Tongue (tissue), 2 donors: ENCODE results near the gene MELTF. TPM values are rescaled to one million over a fixed set of nuclear protein-coding genes. Genes with fewer than 3 reads are reported as not detected.

Source experiments
- DNase-seq: peaks from one replicate; pipeline ENCODE4 v3.0.0-alpha.2; 2015
- total RNA-seq: library from RNA; depleted of rRNA; stranded (reverse); fragments of >200 nt; gene quantifications from one replicate; pipeline ENCODE4 v1.2.3, GENCODE V29; 2014

The MELTF gene
- total RNA-seq, 1 donor from 2014 or later = 6.6 TPM

GRCh38 chr3:196994056-196994455, 35.6 kb downstream of the MELTF start:
- no peak for DNase-seq

GRCh38 chr3:196992461-196993065, 37.1 kb downstream of the MELTF start:
- no peak for DNase-seq

GRCh38 chr3:196991581-196992460, 37.8 kb downstream of the MELTF start:
- DNase-seq = peak; percentile 54

- DNase-seq = no peak
Measured at GRCh38 chr3:196990601-196991007, 39.0 kb downstream of the MELTF start.

GRCh38 chr3:196989721-196990262, 39.8 kb downstream of the MELTF start:
- no peak for DNase-seq

GRCh38 chr3:196988241-196989029, 41.2 kb downstream of the MELTF start:
- DNase-seq = no peak

GRCh38 chr3:196987022-196987421, 42.6 kb downstream of the MELTF start:
- DNase-seq = no peak

GRCh38 chr3:196985954-196986885, 43.4 kb downstream of the MELTF start:
- DNase-seq = no peak

- no peak for DNase-seq
Measured at GRCh38 chr3:196985298-196985697, 44.3 kb downstream of the MELTF start.

GRCh38 chr3:196983186-196983585, 46.4 kb downstream of the MELTF start:
- no peak for DNase-seq

- no peak for DNase-seq
Measured at GRCh38 chr3:196981657-196982056, 48.0 kb downstream of the MELTF start.

- no peak for DNase-seq
Measured at GRCh38 chr3:196979545-196979944, 50.1 kb downstream of the MELTF start.

- DNase-seq = no peak
Measured at GRCh38 chr3:196976941-196977340, 52.7 kb downstream of the MELTF start.

GRCh38 chr3:196975349-196975748, 54.3 kb downstream of the MELTF start:
- no peak for DNase-seq

- DNase-seq = no peak
Measured at GRCh38 chr3:196974661-196975060, 55.0 kb downstream of the MELTF start.

- no peak for DNase-seq
Measured at GRCh38 chr3:196971094-196971698, 58.4 kb downstream of the MELTF start.

- no peak for DNase-seq
Measured at GRCh38 chr3:196970547-196971093, 59.0 kb downstream of the MELTF start.

GRCh38 chr3:196969660-196970546, 59.7 kb downstream of the MELTF start:
- peak; percentile 71 for DNase-seq

GRCh38 chr3:196969134-196969659, 60.4 kb downstream of the MELTF start:
- DNase-seq = peak; percentile 15
